NCI-H345 (cell line): ENCODE results near the gene HLA-DPB1.
"Not testable (repeated sequence)": the region's sequence is repeated elsewhere in the genome, so short reads cannot be mapped to it uniquely, and the experiment has no call there.

Source experiments
- DNase-seq: peaks from one replicate; lab custom pipeline; 2025; lab: John Stamatoyannopoulos, UW

HLA-DPB1 gene

DNA sequence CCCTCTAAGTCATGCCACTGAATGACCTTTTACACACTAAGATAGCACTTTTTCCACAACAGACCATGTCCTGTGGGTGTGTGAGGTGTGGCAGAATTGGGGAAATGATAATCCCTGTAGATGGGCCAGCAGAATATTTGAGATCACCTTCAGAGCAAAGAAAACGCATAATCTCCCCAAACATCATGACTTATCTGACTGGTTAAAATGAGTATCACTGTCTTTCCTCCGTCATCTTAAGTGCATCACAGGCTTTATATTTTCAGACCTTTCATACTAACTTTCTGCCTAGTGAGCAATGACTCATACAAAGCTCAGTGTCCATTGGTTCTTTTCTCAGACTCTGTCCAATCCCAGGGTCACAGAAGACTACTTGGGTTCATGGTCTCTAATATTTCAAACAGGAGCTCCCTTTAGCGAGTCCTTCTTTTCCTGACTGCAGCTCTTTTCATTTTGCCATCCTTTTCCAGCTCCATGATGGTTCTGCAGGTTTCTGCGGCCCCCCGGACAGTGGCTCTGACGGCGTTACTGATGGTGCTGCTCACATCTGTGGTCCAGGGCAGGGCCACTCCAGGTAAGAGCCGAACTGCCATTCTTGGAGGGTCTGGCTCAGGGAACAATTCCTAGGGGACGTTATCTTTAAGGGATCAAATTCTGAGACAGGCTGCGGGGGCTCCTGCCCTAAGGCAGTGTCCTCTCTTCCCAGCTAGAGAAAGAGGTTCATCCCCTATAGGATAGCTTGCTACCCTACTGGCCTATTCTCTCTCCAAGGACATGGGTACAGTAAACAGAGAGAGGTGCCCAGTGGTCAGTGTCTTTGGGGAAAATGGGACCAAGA lies at the start of gene HLA-DPB1:
Gene HLA-DPB1, plus strand, starts transcription at position 423 of the 838 bp plus-strand sequence. Its CDS starts 52 bp downstream, at position 475.
- DNase-seq, result no peak

DNA sequence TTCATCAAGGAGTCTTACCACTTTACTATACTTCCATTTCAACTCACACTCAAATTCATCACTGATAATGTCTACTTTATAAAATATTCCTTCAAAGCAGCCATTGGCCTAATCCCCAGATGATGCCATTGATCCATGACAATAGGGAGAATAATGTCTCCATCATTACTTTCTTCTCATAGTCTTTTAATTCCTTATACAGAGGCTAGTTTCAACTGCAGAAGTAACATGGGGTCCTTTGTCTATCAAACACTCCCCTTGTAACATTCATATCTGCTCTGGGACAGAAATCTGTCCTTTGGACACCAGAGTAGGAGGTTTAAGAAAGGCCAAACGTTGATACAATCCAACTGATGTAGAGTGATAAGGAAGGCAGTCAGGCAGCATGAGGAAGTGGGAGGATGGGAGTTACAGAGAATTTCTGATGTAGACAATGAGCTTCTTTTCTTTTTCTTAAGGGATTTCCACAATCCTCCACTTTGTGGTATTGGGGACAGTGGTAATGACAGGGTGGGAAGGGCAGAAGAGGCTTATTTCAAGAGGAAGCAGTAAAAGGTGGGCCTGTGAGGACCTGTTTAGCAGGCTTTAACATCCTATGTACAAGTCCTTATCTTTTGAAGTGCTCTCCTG lies 47.5 kb upstream of the HLA-DPB1 start:
- DNase-seq, result no peak

DNA sequence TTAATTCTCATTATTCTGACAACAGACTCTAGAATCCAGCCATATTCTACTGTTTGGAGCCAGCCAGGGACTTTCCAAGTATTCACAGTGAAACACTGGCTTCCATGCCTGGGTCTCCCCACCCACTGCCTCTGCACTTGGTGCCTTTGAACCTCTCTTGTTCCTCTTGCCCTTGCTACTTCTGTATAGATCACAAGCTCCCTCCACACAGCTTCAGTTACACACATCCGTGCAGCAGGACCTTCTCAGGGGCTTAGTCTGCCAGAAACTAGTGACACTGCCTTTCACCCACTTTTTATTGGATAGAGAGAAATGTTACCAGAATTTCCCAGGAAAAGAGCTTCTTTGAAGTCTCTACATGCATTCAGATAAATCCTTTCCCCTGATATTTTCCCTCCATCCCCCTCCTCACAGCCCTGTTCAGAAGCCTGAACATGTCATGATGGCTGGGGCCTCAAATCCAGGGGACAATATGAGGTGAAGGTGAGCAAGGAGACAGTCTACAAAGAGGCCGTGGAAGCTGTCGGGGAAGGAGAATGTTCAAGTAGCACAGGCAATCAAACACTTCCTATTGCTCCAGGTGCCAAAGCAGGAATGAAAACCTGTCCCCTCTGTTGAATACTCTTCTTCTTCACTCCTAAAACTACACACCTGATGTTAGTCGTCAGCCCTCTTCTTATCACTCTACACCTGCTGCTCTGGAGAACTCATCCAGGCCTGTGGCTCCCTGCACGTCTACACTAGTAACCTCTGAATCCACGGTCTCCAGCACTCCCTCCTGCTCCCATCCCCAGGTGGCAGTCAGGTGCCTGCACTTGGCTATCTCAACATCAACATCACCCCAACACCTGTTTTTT lies 46.2 kb upstream of the HLA-DPB1 start:
- DNase-seq, result no peak

DNA sequence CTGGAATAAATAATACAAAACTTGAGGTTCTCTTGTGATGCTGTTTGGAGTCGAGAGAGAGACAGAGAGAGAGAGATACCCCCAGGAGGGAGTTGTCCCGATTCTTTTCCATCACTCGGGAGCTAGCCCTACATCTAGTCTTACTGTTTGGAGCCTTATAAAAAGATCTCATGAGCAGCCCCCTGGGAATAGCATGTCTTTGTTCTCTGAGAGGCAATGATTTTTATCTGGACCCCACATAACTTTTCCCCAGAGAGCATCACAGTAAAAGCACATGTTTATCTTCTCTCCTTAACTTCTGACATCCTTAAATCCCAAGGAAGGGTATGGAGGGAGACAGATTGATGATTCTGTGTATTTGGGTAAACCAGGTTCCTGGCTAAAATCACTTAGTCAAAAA lies 45.5 kb upstream of the HLA-DPB1 start:
- no peak for DNase-seq

DNA sequence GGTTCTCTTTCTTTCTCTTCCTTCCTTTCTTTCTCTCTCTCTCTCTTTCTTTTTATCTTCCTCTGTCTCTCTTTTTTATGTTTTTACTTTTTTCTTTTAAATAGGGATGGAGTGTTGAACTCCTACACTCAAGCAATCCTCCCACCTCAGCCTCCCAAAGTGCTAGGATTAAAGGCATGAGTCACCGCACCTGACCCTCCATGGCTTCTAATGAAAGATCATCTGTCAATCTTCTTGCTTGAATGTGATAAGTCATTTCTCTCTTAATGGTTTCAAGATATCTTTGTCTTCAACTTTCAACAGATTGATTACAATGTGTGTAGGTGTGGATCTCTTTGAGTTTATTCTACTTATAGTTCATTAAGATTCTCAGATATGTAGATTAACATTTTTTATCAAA lies 41.2 kb upstream of the HLA-DPB1 start:
- DNase-seq, result no peak

DNA sequence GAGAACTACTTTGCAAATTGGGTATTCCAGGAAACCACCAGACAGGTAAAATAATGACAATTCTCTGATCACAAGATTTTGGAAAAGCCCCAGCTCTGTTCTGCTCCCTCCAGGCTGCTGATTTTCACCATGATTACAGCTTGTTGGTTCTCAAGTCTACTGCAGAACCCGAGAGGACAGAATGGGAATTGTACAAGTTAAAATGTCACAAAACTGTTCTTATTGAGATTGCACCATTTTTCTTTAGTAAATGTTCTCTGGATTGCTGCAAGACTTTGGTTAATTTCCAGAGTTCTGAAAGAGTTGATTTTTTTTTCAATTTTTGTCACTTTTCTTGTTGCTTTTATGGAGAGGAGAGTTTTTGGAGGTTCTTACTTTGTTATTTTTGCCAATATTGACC lies 39.3 kb upstream of the HLA-DPB1 start:
- DNase-seq, result no peak

DNA sequence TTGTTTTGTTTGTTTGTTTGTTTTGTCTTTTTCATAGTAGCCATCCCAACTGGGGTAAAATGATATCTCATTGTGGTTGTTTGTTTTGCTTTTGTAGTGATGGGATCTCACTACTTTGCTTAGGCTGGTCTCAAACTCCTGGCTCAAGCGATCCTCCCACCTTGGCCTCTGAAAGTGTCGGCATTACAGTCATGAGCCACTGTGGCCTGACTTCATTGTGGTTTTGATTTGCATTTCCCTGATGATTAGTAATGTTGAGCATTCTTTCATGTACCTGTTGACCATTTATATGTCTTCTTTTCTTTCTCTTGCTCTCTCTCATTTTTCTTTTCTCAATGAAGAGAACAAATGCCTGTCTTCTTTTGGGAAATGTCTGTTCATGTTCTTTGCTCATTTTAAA lies 35.6 kb upstream of the HLA-DPB1 start:
- DNase-seq, result no peak

DNA sequence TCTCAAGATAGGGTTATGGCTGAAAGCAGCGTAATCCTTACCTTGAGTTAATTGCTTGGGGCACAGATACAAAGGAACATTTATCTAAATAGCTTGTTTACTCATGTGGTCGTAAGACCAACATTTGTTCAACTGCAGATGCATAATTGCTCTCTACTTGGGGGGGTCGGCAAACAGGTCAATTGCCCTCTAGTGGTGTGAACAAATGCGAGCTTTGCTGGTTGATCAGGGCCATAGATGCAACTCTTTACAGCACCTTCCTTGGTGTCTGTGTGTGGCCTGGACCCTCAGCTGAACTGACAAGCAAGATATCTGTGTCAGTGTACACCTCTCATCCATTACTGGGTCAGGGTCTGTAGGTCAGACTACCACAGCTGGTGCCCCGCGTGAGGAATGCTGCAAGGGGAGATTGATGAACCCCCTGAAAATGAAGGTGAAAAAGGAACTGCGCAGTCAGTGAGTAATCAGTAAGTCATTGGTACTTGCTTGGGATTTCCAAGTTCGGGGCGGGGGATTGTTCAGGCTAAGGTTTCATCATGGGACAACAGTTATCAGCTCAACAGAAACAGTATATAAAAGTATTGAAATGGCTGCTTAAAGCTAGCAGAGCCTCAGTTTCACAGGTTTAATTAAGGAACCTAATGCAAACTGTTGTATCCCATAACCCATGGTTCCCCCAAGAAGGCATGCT lies 26.3 kb upstream of the HLA-DPB1 start:
- no peak for DNase-seq

DNA sequence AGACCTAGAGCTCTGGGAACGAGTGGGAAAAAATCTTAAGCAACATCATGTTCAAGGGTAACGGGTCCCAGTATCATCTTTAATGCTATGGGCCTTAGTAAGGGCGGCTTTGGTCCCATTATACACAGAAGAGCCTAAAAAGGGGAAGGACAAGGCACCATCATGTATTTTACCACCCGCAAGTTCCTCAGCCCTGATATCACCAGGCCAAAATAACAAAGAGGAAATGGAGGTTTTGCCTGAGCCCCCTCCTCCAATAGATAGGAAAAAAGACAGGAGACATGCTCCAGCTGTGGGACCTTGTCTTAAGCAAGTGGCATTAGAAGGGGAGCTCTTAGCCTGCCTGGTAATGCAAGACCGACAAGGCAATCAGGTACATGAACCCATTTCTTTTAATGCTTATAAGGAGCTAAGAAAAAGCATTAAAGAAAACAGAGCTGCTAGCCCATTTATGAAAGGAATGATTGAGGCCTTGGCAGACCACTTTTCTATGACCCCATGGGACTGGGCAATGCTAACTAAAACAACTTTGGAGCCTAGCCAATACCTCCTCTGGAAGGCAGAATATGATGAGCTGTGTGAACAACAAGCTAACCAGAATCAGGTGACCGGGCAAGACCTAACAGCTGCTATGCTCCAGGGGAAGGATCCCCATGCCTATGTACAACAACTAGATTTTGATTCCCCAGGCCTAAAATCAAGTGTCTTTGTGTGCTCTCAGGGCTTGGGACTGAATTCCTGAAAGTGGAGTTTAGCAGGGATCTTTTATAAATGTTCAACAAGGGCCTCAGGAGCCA lies 25.6 kb upstream of the HLA-DPB1 start:
- no peak for DNase-seq

DNA sequence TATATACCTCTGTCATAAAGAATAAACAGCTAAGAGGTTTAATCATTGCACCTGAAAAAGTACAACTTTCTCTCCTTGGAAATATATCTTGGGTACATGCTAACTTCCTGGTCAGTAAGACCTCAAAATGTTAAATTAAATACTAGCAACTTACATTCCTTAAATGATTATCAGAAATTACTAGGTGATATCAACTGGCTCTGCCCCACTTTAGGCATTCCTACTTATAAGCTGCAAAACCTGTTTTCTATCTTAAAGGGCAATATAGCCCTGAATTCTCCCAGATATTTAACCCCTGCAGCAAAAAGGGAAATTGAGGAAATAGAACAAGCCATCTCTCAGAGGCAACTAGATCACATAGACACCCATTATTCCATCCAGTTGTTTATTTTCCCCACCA lies 23.2 kb upstream of the HLA-DPB1 start:
- DNase-seq, result no peak

DNA sequence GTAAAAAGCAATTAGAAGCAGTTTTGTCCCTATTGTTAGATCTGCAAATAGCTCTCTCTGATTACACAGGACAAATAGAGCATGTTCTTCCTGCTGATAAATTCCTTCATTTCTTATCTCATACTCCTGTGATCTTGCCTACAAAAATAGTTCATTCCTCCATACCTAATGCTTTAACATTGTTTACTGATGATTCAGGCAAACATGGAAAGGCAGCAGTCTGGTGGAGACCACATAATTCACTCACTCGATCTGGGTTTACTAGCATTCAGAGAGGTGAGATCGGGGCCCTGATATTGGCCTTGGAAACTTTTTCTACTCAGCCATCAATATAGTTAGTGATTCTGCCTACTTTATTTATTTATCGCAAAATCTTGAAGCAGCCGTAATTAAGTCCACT lies 22.6 kb upstream of the HLA-DPB1 start:
- DNase-seq, result no peak

DNA sequence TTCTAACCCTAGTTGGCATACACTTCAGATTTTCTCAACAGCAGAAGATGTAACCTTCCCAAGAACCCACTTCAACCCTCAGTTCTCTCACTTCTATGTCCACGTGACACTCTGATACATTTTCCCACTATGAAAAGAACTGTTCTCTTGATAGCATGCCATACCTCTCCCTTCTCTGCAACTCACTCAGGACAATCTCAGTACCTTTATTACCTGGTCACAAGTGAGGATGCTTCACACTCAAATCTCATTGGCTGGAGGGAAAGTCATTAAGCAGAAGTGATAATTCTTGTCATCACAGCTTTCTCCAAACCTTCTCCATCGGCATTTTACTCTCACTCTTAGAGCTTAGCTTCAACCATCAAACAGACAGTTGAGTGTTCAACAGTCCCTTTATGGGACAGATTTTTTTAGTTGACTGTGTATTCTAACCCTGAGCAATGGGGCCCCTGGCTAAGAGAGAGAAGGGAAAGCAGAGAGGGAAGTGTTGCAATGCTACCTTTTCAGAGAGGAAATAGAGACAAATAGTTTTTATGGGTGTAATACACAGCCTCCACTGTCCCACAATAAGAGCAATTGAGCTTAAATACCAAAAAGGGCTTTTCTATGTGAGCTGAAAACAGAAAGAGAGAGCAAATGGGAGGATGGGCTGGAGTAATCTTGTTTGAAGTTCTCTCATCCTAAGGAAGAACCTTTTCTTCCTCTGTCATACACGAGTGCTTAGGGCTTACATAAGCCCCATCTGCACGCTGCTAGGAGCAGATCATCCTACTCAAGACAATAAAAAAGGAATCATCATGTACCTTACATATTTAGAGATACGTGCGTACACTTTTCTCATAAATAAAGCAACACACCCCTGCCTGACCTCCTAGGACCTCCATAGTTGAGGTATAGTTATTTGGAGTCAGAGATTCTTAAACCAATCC lies 18.3 kb upstream of the HLA-DPB1 start:
- DNase-seq, result no peak

DNA sequence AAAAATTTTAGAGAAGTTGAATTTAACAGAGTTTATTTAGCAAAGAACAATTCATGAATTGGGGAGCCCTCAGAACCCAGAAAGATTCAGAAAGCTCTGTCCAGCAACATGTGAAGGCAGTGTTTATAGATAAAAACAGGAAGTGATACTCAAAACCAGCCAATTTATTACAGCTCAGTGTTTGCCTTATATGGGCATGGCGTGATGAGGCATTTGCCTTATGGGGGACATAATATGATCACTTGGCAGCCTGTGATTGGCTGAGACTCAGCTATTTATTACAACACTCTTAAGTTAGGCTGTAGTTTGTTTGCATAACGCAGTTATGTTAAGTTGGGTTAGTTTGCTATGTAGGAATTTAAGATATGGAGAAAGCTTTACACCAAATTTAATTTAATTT lies 13.8 kb upstream of the HLA-DPB1 start:
- DNase-seq, result no peak

DNA sequence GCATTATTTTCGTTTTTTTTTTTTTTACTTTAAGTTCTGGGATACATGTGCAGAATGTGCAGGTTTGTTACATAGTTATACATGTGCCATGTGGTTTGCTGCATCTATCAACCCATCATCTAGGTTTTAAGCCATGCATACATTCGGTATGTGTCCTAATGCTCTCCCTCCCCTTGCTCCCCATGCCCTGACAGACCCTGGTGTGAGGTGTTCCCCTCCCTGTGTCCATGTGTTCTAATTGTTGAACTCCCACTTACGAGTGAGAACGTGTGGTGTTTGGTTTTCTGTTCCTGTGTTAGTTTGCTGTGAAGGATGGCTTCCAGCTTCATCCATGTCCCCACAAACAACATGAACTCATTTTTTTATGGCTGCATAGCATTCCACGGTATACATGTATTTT lies 12.4 kb upstream of the HLA-DPB1 start:
- not testable (repeated sequence) for DNase-seq

DNA sequence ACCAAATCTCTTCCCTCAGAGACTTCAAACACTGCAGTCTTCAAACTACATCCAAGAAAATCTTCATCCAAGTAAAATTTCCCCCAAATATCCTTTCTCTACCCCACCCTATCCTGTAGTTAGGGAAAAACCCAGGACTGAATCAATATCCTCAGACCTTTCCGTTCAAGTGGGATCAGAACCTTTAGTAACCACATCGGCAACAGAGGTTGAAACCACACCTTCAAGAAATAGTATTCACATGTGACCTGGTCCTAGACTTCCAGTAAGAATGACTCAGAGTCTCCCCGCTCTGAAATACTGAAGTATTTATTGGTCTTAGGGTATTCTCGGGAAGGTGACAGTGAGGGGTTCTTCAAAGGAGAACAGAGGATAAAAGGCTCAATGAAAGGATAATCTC lies 11.1 kb upstream of the HLA-DPB1 start:
- DNase-seq, result no peak

DNA sequence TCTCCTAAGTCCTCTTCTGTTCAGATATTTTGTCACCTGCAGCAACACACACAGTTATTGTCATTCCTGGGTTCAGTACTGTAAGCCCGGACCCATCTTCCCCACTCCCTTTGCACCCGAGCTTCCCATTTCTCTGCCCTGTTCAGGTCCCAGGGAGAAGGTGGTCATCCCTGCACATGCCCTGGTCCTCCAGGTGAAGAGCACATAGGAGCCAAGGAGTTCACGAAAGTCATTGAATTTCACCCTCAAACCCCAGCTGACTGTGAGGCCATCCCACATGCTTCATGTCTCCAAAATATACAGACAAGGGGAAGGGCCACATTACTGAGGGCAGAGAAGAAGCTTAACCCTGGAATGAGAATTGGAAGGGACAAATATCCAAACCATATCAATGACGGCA lies 10.5 kb upstream of the HLA-DPB1 start:
- no peak for DNase-seq

DNA sequence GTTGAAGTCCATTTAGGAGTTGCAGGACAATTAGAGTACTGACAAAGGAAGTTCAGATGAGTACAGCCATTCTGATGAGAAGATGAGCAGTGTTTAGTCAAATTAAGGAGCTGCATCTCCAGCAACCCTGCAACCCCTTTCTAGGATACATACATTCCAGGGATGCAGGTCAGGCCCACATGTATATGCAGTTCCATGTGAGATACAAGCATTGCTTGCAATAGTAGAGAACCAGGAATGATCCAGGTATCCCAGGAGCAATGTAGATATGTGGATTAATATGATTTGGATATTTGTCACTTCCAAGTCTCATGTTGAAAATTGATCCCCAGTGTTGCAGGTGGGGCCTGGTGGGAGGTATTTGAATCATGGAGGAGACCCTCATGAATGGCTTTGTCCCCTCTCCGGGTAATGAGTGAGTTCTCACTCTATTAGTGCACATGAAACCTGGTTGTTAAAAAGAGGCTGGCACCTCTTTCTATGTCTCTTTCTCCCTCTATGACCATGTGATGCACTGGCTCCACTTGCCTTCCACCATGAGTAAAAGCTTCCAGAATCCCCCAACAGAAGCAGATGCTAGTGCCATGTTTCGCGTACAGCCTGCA lies 8.8 kb upstream of the HLA-DPB1 start:
- DNase-seq, result no peak

DNA sequence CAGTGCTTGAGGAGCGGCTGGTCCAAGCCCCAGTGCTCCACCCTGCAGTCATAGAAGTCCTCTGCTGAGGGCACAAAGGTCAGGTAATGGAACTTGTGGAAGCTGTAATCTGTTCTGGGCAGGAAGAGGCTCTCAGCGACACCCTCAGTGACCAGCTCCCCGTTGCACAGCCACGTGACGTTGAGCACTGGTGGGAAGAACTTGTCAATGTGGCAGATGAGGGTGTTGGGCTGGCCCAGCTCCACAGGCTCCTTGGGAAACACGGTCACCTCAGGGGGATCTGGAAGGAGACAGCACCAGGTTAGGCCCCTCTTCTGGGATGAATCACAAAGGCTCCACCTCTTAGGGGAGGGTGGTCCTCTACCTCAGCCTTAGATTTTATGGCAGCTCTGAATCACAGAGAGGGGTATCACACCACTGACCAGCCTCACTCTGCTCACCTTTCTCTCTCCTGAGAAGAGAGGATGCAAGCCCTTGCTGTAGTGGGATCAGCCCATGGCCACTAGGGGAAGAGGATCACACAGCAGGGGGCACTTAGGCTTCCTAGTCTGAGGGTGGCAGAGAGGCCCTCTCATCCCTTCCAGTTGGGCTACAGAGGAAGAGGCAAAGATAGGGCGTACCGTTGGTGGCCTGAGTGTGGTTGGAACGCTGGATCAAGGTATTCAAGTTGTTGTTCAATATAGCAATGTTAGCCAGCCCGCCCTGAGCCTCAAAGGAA lies 6.6 kb upstream of the HLA-DPB1 start:
- DNase-seq, result no peak

DNA sequence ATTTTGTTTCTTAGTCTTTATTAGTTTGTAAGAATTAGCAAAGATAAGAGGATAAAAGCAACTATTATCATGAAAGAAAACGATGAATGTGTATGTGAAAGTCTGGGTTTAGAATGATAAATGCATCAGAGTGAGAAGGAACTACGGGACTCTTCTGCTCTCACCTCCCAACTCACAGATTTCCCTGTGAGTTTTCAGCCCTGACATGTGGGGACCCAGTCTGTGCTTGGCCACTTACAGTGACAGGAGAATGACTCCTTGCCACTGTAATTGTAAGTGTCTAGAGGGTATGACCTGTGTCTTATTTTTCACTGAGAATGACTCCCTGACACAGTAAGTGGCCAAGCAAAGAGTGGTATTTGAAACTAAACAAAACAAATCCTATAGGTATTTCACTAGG lies 4.9 kb upstream of the HLA-DPB1 start:
- DNase-seq, result no peak
